Right hindlimb (tissue), 1 donor: ENCODE data around the gene PI4K2A.
A peak's percentile ranks its signal among the peaks of the same experiment; 100 is the strongest.
"Not testable (repeated sequence)": the region's sequence is repeated elsewhere in the genome, so short reads cannot be mapped to it uniquely, and the experiment has no call there.

ENCODE experiments used
- DNase-seq: peaks from one replicate; pipeline ENCODE4 v3.0.0-alpha.2; 2018

PI4K2A gene

DNA sequence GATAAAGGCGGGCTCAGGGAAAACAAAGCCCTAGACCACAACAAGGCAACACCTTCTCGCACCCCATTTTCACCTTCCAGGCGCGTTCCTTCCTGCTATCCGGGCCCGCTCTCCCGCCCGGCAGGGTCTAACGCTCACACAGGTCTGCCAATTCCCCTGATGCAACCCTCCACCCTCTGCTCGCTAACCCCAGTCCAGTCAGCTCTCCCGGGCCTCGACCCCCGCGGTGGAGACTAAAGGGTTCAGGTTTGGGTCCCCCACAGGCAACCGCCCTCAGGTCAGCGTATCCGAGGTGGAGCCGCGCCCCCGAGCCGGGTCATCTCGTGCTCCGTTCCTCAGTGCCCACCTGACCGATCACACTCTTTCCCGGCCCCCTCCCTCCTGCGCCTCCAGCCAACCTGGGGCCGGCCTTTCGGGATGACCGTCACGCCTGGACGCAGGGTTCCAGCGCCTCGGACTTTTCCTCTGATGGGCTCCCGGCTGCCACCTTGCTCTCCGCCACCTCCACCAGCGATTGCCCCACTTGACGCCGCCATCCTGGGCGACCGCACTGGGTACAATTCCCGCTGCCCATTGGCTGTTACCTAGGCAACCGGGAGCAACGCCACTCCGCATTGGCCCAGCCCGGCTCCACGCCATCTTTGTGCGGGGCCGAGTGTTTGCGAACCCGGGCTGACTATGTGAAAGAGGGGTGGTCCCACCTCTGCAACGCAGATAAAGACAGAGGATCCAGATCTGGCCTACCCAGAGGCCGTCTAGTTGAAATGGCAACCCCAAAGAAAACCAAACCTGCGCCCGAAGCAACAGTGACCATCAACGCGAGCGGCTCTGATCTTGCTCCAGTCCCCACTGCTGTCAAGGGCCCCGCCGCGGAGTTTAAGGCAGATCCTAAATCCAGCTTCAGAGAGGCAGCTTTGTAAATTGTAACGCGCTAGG is 7.3 kb upstream of the PI4K2A start, which contains the start of gene MORN4:
Gene MORN4 (minus strand): TSS at position 552 of the 936 bp plus-strand sequence. CDS start 13,847 bp downstream, outside the sequence.
- DNase-seq = peak; percentile 95

DNA sequence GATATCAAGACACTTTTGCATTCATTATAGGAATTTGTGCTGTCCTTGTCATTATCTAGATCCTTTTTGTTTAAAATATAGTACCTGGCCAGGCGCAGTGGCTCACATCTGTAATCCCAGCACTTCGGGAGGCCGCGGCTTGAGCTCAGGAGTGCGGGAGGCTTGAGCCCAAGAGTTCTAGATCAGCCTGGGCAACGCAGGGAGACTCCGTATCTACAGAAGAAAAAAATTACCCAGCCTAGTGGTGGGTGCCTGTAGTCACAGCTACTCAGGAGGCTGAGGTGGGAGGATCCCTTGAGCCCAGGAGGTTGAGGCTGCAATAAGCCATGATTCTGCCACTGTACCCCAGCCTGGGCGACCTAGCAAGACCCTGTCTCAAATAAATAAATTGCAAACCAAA is 6.5 kb upstream of the PI4K2A start:
- DNase-seq = no peak

DNA sequence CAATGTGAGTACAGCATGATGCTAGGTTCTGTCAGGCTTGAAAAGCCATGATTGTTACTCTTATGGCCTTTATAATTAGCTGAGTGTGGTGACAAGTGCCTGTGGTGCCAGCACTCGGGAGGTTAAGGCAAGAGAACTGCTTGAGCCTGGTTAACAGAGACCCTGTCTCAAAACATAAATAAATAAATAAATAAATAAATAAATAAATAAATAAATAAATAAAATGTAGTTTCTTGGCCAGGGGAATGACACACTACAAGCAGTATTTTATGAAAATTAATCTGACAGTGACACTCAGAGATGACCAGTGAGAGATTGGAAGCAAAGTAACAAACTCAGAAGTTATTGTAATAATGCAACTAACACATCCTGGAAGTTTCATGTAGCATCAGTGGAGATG is 4.9 kb upstream of the PI4K2A start:
- DNase-seq = no peak

DNA sequence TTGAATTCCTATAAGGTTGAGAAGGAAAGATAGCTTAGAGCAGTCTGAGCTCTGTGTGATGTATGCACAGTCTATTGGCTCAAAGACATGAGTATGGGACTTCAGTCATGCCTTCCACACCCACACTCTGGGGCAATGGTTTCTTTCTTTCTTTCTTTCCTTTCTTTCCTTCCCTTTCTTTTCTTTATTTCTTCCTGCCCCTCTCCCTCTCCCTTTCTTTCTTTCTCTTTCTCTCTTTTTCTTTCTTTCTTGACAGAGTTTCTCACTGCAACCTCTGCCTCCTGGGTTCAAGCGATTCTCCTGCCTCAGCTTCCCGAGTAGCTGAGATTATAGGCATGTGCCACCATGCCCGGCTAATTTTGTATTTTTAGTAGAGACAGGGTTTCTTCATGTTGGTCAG is 1.4 kb upstream of the PI4K2A start:
- DNase-seq = not testable (repeated sequence)

DNA sequence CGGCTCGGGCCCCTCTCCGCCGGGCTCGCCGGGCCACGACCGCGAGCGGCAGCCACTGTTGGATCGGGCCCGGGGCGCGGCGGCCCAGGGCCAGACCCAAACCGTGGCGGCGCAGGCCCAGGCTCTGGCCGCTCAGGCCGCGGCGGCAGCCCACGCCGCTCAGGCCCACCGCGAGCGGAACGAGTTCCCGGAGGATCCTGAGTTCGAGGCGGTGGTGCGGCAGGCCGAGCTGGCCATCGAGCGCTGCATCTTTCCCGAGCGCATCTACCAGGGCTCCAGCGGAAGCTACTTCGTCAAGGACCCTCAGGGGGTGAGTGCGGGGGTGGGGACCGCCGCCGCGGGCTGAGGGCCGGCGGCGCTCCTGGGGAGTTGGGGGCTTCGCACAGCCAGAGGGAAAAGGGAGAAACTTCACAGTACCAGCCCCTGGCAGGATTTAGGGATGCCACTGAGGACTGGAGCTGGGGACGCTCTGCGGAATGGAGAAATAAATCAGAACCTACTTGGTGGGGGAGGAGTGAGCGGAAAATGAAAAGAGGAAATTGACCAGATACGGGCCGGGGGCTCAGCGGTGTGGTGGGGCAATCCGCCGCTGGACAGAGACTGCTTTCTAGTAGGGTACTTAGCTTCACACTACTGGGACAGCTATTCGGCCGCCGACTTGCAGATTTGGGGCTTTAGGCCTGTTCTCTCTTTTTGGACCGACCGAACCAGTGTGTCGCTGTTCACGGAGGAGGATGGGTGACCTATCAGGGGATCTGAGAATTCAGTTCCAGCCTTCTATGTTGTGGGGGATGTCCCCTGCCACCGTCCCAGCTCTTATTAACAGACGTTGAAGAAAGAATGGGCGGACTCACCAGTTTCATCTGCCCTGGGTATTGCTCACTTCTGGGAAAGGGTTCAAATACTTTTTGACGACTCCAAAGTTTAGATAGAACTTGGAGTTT is 669 bp downstream of the PI4K2A start:
- peak; percentile 31 for DNase-seq

DNA sequence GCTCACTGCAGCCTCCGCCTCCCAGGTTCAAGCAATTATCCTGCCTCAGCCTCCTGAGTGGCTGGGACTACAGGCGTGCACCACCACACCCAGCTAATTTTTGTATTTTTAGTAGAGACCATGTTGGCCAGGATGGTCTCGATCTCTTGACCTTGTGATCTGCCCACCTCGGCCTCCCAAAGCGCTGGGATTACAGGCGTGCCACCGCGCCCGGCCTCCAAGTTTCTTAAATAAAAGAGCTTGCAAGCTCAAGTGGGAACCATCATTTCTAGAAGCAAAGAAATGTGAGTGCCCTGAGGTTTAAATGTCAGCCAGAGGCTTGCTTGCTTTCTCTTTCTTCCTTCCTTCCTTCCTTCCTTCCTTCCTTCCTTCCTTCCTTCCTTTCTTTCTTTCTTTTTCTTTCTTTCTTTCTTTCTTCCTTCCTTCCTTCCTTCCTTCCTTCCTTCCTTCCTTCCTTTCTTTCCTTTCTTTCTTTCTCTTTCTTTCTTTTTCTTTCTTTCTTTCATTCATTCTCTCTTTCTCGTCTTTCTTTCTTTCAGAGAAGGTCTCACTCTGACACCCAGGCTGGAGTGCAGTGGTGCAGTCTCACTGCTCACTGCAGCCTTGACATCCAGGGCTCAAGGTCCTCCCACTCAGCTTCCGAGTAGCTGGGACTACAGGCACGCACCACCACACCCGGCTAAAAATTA is 2.1 kb downstream of the PI4K2A start:
- DNase-seq = not testable (repeated sequence)

DNA sequence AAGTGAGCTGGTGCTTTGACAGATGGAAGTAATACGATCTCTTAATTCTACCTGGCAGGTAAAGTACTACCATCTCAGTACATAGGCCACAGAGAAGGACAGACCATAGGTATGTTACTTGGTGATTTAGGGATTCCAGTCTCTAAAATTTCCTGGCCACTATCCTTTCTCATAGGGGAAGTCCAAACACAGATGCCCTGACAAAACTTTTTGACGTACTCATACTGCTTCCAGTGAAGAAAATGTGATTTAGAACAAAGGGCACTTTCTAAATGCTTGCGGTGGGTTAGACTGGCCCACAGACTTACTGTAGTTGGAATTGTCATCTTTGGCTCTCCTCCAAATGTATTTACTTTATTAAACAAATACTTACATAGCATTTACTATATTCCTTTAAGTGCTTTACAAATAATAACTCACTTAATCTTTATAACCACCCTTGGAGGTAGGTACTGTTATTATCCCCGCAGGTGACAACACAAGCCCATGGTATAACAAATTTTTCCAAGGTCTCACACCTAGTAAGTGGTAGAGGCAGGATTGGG is 3.0 kb downstream of the PI4K2A start:
- DNase-seq = no peak

DNA sequence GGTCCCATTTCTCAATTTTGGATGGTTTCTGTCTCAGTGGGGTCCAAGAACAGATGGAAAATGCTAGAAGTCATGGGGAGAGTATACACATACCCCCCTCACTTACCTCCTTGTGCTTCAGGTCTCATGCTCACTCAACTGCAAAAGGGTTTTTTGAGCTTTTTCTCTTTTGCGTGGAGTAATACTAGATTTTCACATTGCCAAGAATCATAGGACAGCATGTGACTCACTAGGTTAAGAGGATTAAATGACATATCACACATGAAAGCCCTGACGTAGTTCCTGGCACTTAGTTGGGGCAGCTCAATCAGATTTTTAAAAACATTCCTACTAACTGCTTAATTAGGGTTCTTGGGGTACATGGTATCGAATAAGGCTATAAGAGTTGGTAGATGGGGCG is 4.5 kb downstream of the PI4K2A start:
- DNase-seq = no peak

DNA sequence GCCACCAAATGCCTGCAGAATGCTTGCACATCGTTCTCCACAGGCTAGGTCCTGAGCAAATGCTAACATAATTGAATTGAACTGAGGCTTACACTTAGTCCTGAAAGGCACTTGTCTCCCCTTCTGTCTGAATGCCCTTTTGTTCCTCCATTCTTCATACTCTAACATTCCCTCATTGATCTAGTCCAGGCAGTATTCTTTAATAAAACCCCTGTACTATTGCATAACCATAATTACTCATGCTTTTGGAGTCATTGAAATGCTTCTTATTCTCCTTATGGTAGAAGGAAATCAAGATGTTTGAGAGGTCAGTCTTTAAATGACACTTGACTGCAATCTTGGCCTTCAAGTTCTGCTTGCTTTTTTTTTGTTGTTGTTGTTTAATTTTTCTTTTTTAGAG is 7.1 kb downstream of the PI4K2A start:
- no peak for DNase-seq

DNA sequence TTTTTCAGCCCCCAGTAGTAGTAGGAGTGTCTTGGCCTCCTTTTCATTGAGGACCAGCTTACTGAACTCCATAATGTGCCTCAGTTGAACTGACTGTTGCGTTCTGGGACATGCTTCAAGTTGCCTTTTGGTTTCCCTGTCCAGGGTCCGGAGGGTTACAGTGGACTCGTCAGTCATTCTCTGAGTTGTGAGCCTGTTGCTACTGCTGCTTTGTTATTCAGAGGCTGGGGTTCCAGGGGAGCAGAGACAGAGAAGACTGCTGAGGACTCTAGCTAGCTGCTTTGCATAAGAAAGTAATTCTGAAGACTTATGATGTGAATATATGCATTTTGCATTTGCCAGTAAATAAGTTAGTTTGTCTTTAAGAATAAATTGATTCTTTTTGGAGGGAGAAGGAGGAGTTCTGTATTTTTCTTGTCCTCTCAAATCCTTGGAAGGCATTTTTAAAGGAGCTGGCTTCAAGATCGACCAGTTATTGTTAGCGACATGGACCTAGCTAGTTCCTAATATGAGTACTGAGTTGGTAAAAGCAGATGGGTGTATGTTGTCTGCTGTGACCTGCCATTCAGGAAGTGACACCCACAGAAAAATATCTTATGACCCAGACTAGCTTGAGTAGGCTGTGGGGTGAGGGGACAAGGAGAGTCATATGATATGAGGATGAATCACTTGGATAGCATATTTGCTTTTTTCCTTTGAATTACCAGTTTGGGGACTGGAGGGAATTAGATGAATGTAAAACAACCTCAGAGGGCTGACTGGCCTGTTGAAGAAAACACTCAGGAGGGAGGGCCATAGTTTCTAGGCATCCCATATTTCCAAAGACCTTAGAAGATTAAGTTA is 8.3 kb downstream of the PI4K2A start:
- no peak for DNase-seq

DNA sequence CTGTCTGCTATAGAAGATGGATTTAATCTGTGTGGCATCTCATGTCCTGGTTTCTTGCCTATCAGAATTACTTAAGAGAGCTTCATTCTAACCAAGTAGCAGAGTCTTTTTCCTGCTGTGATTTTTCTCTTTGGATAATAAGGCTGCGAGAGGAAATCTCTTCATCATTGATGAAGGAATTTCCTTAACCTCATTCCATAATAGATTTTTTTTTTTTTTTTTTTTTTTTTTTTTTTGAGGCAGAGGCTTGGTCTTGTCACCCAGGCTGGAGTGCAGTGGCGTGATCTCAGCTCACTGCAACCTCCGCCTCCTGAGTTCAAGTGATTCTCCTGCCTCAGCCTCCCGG is 8.9 kb downstream of the PI4K2A start:
- not testable (repeated sequence) for DNase-seq

DNA sequence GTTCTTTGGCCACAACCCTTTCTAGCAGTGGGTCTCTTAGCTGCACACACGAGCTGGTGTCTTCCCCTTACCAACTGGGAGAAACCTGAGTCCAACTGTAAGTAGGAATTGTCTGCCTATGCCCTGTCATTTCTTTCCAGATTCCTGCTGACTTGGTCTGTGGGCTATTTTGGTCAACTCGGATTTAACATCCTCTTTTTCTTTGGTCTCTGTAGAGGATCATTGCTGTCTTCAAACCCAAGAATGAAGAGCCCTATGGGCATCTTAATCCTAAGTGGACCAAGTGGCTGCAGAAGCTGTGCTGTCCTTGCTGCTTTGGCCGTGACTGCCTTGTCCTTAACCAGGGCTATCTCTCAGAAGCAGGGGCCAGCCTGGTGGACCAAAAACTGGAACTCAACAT is 10.3 kb downstream of the PI4K2A start:
- DNase-seq = no peak

DNA sequence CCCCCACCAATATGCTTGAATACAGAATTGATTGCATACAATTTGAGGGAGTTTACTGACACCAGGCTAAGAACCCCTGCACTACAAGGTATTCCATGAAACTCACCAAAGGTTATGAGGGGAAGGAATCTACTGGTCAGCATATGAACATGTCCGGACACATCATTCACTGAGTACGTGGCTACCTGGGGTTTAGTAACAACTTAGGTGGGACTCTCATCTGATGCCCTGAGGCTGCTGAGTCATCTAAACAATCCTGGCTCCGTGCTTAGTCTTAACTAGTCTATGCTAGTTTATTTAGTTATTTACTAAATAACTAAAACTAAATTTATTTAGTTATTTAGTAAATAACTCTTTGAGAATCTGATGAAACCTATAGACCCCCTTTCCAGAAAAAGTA is 11.3 kb downstream of the PI4K2A start:
- no peak for DNase-seq

DNA sequence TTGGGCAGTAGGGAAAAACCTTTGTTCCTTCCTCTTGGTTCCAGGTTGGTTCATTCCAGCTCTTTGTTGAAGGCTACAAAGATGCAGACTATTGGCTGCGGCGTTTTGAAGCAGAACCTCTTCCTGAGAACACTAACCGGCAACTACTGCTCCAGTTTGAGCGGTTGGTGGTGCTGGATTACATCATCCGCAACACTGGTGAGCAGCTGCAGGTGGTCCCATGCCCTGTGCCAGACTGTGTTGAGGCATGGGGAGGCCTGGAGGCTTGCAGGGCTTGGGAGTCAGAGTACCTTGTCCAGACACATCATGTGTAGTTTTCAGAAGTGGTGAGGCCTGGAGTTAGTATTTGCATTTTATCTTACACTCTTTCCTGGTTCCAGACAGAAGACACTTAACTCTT is 16.3 kb downstream of the PI4K2A start:
- DNase-seq = no peak

DNA sequence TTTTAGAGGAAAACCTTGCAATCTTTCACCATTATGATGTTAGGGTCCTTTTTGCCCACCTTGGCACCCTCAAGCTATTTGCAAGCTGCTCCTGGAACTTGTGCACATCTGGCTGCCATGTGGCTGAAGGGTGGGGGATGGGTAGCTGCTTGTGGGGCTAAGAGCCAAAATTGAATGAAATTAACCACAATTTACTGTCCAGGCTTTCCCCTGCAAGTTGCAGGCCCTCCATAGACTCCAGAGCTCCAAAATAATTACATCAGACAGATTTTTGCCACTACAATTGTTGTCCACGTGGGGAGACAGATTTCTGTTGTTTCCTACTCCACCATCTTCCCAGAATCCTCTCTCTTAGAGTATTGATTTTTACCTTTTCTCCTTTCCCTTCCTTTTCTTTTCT is 19.1 kb downstream of the PI4K2A start:
- no peak for DNase-seq

DNA sequence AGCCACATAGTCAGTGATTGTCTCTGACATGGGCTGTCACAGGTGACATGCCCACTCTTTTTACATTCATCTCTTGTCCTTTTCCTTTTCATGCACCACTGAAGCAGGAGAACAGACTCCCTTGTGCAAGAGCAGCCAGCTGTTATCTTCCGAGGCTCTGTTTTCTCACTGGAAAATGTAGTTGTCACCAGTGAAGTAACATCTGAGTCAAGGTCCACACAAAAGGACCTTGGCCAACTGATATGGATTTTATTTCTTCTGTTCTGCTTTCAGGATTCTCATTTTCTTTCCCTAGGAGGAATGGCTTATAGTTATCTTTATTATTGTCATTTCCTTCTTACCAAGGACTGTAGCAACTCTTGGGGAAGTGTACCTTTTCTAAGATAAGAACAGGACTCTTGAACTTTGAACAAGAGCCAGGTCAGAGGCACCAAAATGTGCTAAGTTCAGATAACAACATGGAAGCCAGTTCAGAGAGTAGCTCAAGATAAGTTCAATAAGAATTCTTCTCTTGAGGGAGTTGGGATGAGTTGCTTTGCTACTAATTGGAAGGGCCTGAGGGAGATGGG is 23.9 kb downstream of the PI4K2A start:
- DNase-seq = no peak

DNA sequence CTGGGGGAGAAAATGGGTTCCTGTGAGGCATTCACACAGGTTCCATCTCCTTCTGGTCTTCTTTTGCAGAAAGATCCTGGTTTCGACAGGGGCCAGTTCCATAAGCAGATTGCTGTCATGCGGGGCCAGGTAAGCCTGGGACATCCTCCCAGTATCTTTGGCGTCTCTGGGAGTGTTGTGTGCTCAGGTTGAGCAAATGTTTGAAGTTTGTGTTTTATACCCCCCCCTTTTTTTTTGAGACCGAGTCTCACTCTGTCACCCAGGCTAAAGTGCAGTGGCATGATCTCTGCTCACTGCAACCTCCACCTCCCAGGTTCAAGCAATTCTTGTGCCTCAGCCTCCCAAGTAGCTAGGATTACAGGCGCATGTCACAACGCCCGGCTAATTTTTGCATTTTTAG is 26.5 kb downstream of the PI4K2A start:
- no peak for DNase-seq

DNA sequence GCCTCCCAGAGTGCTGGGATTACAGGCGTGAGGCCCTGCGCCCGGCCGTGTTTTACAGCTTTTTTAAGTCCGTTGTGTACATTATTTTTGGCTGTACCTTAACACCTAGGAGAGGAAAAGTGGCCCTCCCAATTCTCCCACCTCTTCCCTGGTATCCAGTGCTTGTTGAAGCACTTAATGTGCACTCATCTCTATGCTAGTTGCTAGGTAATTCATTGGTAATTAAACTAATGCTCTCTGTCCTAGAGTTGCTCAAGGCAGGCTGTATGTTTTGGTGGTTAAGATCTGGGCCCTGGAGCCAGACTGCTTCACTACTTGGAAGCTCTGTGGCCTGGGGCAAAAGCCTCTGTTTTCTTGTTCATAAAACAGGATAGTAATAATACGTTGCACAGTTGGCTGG is 27.0 kb downstream of the PI4K2A start:
- DNase-seq = no peak

DNA sequence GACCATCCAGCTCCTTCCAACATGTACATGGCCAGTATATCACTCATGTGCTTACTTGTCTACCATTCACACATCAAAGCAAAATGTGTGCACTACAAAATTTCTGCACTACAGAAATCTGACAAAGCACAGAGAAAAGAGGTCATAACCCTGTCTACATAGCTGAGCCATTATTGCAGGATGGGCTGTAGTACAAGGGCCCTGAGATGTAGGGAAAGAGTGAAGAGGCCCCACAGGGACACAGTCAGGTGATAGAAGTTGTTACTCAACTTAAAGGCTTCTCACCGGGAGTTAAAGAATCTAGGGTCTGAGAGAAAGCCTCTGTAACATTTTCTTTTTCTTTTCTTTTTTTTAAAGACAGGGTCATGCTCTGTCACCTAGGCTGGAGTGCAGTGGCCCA is 29.1 kb downstream of the PI4K2A start:
- DNase-seq = no peak

DNA sequence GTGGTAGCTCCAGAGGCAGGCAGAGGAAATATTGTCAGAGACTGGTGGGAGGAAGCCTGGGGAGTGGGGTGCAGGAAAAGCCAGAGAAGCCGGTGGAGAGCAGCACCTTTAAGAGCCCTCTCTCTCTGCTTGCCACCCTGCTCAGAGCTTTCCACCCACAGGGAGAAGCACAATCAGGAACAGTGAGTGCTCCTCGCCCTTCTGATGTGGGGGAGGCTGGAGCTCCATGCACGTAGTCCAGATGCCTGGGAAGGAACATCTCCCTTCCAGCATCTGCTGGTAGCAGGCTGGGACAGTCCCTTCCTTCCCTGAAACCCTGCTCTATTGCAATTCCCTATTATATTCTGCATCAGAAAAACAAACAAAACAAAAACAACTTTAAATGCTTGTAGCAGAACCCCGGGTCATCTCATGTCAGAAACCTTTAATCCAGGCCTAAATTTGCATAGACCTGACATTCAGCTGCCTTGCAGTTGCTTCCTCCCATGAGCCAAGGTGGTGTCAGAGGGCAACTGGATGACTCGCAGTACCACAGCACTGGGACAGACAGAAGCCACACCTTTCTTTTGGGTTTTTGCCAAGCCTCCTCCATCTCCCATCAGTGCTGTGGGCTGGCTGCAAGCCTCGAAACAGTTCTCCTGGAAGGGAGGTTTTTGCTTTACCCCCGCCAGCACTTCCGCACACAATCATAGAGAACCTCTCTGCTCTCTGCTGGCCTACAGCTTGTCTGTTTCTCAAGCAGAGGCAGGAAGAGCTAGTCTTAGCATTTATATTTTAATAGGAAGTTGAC is 33.5 kb downstream of the PI4K2A start:
- no peak for DNase-seq

DNA sequence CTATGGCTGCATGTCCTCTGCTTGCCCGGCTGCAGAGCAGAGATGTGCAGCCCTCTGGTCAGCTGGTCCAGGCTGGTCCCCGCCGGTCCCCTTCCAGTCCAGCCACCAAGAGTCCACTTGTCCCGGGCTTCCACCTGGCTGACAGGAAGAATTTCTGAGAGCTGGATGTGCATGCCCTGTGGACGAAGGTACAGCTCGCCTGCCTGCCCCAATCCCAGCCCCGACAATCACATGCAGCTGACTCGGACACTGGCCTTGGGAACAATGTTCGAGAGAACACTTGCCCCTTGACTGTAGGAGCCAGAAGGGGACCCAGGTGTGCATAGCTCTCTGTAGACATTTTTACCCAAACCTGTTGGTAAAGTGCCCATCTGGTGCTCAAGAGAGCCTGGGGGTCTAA is 34.8 kb downstream of the PI4K2A start:
- DNase-seq = no peak
